Peyer's patch (tissue), 4 donors: ENCODE data around the gene SLC22A23.

ENCODE experiments used
- POLR2A ChIP-seq, 2 donors: fragments of 450-650 bp; IDR thresholded peaks; one replicate each; pipeline ENCODE4 v1.5.1; 2017; ENCODE audit warnings: antibody characterized with exemption in 2 of 2, mild to moderate bottlenecking in 2 of 2, moderate library complexity in 2 of 2
- TF ChIP-seq, protein P1 (sequence below), 6 experiments: fragments of 450-650 bp in 4 of 6; fragments of 200-600 bp in 2 of 6; sonication (generic) in 1 of 6; IDR thresholded peaks; one replicate each; pipeline ENCODE4 v1.5.1; 2017 to 2019; ENCODE audit warnings: antibody characterized with exemption in 6 of 6, mild to moderate bottlenecking in 3 of 6, moderate library complexity in 1 of 6

GRCh38 chr6:3427687-3428085 lies 29.2 kb downstream of the SLC22A23 start:
- TF ChIP-seq, protein P1, sequence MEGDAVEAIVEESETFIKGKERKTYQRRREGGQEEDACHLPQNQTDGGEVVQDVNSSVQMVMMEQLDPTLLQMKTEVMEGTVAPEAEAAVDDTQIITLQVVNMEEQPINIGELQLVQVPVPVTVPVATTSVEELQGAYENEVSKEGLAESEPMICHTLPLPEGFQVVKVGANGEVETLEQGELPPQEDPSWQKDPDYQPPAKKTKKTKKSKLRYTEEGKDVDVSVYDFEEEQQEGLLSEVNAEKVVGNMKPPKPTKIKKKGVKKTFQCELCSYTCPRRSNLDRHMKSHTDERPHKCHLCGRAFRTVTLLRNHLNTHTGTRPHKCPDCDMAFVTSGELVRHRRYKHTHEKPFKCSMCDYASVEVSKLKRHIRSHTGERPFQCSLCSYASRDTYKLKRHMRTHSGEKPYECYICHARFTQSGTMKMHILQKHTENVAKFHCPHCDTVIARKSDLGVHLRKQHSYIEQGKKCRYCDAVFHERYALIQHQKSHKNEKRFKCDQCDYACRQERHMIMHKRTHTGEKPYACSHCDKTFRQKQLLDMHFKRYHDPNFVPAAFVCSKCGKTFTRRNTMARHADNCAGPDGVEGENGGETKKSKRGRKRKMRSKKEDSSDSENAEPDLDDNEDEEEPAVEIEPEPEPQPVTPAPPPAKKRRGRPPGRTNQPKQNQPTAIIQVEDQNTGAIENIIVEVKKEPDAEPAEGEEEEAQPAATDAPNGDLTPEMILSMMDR (IDR thresholded peaks at IDR 0.05): no peak
- TF ChIP-seq POLR2A (IDR thresholded peaks at IDR 0.05): no peak
